Amniotic epithelial cell (primary cell): ENCODE measurements around the gene ZNF593OS.
A peak's percentile ranks its signal among the peaks of the same experiment; 100 is the strongest.

Experiments
- DNase-seq: peaks from one replicate; pipeline ENCODE4 v3.0.0-alpha.2; 2010; ENCODE audit warnings: low read depth

The ZNF593OS gene

GRCh38 chr1:26171084-26172072, at the start of gene ZNF593OS:
ZNF593OS (minus strand) TSS chr1:26171832; CDS start chr1:26171661, 171 bp downstream.
- DNase-seq, result no peak

GRCh38 chr1:26221094-26221493, 49.5 kb upstream of the ZNF593OS start:
- no peak for DNase-seq

- DNase-seq, result no peak
These were observed 48.7 kb upstream of the ZNF593OS start for GRCh38 chr1:26220199-26220912.

- no peak for DNase-seq
These were observed 47.4 kb upstream of the ZNF593OS start for GRCh38 chr1:26218906-26219494.

GRCh38 chr1:26215246-26215645, 43.6 kb upstream of the ZNF593OS start:
- no peak for DNase-seq

GRCh38 chr1:26213335-26213905, 41.8 kb upstream of the ZNF593OS start:
- DNase-seq, result no peak

GRCh38 chr1:26212726-26213125, 41.1 kb upstream of the ZNF593OS start:
- no peak for DNase-seq

- DNase-seq, result no peak
These were observed 38.7 kb upstream of the ZNF593OS start for GRCh38 chr1:26210147-26210870.

- DNase-seq, result no peak
These were observed 32.1 kb upstream of the ZNF593OS start for GRCh38 chr1:26203642-26204318.

GRCh38 chr1:26200413-26200812, 28.8 kb upstream of the ZNF593OS start:
- no peak for DNase-seq

- DNase-seq, result no peak
These were observed 26.2 kb upstream of the ZNF593OS start for GRCh38 chr1:26197813-26198212.

GRCh38 chr1:26197301-26197700, 25.7 kb upstream of the ZNF593OS start:
- no peak for DNase-seq

- no peak for DNase-seq
These were observed 24.2 kb upstream of the ZNF593OS start for GRCh38 chr1:26195805-26196204.

GRCh38 chr1:26191739-26192138, 20.1 kb upstream of the ZNF593OS start:
- DNase-seq, result no peak

- DNase-seq, result peak; percentile 71
These were observed 18.8 kb upstream of the ZNF593OS start, which contains the start of gene CATSPER4 for GRCh38 chr1:26190373-26190987. CATSPER4 (plus strand) TSS chr1:26190602; CDS start chr1:26190628, 26 bp downstream.

- no peak for DNase-seq
These were observed 18.2 kb upstream of the ZNF593OS start for GRCh38 chr1:26189751-26190275.

GRCh38 chr1:26189331-26189730, 17.7 kb upstream of the ZNF593OS start:
- DNase-seq, result no peak

GRCh38 chr1:26188477-26188876, 16.8 kb upstream of the ZNF593OS start:
- DNase-seq, result no peak

- no peak for DNase-seq
These were observed 16.2 kb upstream of the ZNF593OS start for GRCh38 chr1:26187882-26188281.

GRCh38 chr1:26184883-26185282, 13.3 kb upstream of the ZNF593OS start:
- DNase-seq, result no peak
